HG03108 (cell line): Measurements from ENCODE around the gene RHBDF2.

ENCODE experiments used
- ATAC-seq: cut with Tn5 transposase; IDR thresholded peaks from one replicate; pipeline ENCODE4 v1.9.1; 2021; ENCODE audit warnings: moderate library complexity; ENCODE audit not compliant: unreplicated experiment

Gene RHBDF2

DNA sequence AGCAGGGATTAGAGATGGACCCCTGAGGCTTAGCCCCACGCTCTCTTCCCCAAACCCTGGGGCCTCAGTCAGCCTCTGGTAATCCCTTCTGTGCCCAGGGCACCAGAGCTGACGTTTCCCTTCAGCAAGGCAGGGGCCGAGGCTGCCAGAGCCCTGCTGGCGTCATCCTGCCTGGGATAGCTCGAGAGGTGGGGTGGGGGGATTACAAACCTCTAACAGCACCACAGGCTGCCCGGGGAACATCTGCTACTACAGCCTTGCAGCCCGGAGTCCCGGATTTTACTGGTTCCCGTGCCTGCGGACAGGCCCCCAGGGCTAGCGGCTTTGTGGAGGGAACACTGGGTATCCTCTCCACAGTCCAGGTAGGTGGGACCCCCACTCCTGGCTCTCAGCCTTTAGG lies 33.9 kb downstream of the RHBDF2 start, which contains the start of gene AANAT:
Gene AANAT, plus strand, starts transcription at position 238 of the 400 bp plus-strand sequence. CDS start 1,144 bp downstream, outside the sequence.
- ATAC-seq: no peak

DNA sequence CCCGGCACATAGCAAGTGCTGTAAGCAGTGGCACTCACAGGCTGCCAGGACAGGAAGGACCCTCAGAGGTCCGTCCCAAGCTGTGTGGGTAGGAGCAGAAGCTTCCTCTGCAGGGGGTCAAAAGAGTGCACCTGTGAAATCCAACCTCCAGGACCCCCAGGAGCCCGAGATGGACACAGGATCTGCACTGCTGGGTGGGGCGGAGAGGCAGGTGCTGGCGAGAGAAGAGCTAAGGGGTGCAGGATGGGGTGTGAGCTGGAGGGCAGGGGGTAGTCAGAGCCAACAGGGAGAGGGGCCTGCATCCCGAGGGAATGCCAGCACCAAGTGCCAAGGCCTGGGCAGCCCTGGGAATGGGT lies 34.5 kb downstream of the RHBDF2 start:
- no peak for ATAC-seq

DNA sequence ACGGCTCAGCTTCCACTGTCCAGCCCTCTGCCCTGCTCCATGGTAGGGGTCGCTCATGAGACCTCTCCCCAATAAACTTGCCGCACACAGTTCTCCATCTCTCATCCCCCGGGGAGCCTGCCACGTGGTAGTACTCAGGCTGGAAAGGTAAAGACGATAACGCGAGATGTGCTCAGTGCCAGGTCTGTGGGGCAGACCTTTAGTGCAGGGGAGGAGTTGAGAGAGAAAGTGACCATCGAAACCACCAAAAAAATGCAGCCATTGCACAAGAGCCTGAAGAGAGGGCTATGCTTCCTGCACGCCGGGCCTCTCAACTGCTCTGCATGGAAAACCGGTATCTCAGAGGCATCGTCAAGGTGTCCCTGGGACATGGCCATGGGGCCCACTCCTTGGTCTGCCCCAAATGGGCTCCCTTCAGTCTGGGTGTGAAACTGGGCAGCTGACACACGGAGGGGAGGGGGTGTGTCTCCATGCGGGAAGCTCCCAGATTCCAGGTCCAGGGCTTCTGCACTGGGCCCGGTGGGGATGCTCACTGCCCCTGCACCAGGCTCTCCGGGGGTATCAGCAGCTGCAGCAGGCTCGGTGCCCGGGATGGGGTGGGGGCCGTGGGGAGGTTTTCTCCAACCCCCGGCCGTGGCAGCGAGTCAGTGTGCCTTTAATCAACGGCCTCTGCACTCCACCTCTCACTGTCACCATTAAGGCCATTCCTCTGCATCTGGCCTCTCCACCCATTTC lies 38.5 kb downstream of the RHBDF2 start:
- ATAC-seq: no peak

DNA sequence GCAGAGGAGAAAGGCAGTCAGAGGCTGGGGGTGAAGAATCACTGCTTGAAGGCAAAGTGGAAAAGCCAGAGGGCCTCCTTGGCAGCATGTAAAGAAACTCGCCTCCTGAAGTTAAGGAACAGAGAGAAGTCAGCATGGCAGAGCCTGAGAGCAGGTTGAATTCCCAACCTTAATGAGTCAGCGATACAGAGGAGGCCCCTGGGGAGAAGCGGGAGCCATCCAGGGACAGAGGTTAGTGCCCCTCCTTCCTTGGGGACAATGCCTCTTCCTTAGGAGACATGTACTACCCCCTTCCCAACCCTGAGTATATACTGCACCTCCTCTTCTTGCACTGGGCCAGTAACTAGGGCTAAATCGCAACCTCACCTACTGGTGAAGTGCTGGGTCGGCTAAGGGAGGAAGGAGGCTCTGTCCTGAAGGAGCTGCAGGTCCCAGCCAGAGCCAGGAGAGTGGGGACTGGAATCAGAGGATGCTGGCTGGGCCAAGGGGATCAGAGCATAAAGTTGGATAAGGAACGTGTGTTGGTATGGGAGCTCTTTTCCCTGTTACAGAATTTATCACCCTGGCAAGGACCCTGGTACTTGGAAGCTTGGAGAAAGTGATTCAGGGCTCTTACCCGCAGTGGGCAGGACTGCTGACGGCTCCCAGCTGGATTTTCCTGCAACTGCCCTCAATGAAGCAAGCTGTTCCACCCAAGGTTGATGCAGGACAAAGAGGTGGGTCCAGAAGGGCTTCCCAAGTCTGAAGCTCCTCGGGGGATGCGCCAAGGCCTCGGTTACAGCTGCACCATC lies 39.3 kb downstream of the RHBDF2 start:
- ATAC-seq: no peak

DNA sequence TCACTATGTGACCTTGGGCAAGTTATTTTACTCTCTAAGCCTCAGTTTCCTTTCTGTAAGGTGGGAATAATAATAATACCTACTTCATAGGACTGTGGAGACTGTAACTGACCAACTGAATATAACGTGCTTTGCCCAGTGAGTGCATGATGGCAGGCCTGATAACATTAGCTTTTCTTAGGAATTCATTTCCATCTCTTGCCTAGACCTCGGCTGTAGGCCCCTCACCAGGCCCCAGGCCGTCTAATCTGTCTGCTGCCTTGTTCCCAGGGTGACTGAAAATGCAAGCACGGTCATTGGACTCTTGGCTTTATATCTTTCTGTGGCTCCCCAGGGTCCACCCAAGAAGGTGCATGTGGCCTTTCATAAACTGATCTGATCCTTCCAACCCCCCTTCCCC lies 41.5 kb downstream of the RHBDF2 start:
- no peak for ATAC-seq

DNA sequence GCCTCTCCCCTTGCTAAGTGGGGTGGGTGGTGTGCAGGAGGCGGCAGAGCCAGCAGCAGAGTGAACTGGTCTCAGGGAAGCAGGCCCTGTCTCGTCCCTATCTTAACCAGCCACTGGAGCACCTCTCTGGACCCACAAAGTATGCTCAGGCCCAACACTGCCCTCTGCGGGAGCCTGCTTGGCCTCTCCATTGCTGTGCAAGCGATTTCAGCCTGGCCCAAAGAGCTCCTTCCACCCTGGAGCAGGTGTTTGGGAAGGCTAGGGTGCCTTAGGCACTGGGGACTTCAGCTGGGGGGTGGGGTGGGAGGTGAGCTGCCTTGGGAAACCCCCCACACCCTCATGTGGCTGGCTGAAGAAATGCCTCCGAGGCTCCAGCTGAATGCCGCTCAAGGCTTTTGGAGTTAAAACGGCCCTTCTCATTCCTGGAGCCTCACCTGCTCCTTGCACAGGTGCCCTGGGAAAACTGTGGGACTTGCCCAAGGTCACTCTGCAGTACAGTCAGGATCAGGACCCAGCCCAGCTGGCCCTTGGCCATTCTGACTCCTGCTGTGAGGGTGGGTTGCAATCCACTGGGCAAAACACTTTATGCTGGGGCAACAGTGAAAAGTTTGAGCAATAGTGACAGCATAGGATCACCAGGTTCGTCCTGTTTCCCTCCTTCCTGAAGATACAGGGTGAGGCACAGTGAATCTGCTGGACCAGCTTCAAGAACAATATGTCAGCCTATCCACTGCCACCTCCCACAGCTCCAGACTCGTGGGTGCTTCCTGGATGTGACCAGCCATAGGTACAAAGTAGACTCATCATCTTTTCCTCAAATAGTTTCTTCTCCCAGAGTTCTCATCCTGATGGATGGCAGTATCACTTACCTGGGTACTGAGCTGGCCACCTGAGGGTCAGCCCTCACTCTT lies 42.4 kb downstream of the RHBDF2 start:
- no peak for ATAC-seq

DNA sequence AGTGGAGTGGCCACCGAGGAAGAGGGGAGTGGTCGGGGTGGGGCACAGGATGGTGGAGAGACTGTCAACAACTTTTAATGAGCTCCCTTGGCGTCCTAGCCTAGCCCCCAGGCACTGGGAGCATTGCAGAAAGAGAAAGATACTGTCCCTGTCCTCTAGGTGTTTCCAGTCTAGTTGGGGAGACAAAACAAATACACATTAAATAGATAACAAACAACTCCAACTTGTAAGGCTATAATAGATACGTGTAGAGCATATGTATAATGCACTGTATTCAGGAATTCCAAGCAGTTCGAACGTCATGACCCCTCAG lies 47.8 kb downstream of the RHBDF2 start:
- ATAC-seq: no peak

DNA sequence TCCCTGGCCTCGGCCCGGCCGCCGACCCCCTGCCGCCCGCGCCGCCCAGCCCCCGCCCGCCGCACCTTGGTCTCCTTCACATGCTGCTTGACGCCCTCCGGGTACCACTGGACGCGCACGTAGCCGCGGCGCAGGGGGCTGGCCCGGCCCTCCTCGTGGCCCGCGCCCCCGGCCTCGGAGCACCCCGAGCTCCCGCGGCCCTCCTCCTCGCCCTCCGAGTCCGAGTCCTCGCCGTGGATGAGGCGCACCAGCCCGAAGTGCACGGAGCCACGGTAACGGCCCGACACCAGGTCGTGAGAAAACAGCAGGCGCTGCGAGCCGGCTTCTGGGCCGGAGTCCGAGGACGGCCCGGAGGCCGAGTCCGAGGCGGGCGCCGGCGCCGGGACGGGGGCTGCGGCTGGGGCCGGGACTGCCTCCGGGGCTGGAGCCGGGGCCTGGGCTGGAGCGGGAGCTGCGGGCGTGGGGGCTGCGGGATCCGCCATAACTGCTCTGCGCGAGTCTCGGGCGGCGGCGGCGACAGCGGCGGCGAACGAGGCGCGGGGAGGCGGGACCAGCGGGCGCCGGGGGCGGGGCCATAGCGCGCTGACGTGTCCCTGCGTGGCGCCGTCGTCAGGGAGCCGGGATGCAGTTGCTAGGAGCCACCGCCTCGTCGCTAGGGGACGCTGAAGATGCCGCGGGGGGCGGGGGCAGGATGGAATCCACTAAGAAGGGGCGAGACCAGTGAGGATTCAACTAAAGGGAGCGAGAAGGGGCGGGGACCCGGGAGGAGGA lies 48.4 kb downstream of the RHBDF2 start, which contains the start of gene UBE2O:
Gene UBE2O, minus strand, starts transcription at position 493 of the 771 bp plus-strand sequence. Its CDS starts 11 bp downstream, at position 482.
- peak; percentile 87 for ATAC-seq

DNA sequence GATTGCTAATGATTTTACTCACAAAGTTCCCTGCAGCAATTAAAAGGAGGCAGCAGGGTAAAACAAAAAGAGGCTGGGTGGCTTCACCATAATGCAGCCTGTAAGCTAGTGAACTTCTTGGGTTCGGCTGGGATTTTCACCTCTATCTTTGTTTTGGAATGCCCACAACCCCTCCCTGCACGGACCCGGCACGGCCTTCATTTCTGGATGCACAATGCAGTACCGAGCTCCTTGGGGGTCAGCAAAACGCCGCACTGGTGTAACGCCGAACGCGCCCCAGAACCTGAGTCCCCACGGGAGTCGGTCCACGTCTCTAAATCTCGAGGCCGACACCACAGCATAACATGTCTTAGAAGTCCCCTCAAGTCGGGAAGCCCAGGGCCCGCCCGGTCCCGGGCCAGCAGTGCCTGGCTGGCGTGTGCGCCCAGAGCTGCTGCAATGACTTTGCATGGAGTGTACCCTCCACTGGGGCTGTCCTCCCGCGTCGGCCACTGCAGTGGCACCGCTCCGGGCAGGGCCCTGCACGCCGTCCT lies 49.0 kb downstream of the RHBDF2 start:
- no peak for ATAC-seq

DNA sequence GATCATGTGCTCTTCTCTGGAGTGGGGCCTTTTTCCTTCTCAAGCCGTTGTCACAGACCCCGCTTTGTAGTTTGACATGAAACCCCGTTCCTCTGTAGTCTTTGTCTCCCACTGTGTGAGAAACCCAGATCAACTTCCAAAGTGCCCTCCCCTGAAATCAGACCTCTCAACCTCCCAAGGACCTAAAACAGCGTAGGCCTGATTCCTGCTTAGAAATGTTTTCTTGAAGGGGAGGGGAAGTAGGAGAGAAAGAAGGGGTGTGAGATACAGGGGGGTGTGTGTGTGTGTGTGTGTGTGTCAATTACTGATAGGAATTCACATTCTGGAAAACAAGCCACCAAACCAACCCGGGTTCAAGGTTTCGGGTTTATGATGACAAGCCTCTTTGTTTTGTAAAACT lies 49.7 kb downstream of the RHBDF2 start:
- ATAC-seq: no peak

DNA sequence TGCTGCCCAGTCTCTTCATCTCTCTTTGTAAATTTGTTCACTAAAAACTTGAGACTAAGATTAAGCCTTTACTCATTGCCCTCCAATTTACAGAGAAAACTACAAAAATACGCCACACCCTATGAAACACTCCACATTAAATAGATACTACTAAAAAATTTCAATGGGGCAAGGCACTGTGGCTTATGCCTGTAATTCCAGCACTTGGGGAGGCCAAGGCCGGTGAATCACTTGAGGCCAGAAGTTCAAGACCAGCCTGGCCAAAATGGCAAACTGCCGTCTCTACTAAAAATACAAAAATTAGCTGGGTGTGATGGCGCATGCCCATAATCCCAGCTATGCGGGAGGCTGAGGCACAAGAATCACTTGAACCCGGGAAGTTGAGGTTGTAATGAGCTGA lies 52.1 kb downstream of the RHBDF2 start:
- ATAC-seq: no peak

DNA sequence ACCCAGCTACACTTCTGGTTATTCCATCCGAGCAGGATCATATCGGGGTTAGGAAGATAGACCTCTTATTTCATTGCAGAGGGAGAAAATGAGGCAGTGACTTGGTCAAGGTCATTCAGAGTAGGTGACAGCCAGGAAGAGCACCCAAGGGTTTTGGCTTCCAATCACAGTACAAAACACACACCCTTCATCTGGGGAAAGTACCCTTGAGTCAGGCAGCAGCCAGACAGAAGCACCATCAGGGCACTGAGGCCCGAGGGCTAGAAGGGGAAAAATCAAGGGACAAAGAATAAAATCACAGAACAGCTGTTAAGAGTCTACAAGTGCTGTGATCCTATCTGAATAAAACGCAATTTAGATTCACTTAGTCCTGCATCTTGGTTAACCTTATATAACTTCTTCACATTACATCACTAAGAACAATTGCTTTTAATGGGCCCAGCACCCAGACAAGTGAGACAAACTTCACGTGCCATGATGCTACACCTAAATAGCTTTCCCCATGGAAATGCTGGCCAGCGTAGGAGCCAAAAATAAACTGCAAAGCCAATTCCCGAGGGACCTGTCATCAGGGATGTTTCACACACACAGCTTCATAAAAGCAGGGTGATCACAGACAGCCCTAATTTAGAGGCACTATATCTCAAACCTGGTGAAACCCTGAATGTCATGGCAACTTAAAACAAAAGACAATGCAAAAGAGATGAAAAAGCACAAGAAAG lies 53.1 kb downstream of the RHBDF2 start:
- no peak for ATAC-seq

DNA sequence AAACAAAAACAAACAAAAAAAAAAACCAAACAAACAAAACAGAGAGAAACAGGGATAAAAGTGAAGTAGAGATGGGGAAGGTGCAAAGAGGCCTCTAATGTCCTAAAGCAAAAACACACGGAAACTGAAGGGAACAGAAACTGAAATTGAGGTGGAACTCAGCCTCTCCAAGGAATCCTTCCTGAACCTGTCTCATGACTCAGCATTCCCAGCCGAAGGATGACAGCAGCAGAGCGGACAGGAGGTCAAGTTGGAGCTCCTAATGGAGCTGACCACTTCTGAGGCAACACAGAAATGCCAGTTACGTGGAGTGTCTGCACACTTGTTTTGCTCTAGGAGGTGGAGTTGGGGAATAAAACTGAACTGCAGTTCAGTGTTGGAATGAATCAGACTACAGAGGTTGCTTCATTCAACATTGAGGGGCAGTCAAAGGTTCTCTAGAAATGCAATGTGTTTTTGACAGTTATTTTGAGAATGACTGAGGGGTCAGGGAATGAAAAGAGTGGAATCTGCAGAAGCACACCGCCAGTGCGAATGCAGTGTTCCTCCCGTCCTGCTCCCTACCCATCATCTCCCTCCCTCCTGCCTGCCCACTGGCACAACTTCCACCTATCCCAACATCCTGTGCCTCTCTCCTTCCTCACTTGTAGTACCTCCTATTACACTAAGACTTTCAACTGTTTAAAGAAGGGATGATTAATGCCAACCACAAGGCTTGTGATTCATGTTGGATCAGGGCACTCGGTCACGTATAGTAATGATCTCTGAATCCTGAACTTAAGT lies 54.6 kb downstream of the RHBDF2 start:
- ATAC-seq: no peak

DNA sequence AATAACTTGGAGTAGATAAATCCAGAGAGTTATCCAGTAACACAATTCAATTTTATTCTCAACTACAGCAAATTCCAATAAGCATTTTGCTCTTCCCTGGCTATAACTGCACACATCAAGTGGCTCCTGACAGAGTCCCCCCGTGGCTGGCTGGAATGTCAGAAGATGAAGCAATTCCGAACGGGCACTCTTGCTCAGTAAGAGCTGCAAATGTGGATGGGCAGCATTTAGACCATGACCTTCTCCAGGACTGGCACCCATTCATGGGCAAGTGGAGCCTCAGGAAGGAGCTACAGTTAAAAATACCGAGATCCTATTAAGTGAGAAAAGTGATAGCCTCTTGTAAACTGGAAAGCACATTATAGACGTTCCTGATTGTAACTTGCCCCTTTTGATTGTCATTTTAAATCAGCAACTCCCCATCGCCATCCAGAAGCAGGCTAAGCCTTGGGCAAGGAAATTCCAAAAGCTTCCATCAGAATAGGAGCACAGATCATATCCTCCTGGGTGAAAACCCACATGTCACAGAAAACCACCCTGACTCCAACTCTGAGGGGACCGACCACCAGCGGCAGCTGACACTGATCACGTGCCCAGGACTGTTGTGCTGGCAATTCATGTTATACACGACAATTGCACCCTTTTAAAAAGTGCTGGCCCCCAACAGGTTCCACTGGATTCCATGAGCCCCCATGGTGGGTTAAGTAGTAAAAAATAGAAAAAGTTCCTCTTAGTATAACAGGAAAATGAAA lies 55.4 kb downstream of the RHBDF2 start:
- ATAC-seq: no peak

DNA sequence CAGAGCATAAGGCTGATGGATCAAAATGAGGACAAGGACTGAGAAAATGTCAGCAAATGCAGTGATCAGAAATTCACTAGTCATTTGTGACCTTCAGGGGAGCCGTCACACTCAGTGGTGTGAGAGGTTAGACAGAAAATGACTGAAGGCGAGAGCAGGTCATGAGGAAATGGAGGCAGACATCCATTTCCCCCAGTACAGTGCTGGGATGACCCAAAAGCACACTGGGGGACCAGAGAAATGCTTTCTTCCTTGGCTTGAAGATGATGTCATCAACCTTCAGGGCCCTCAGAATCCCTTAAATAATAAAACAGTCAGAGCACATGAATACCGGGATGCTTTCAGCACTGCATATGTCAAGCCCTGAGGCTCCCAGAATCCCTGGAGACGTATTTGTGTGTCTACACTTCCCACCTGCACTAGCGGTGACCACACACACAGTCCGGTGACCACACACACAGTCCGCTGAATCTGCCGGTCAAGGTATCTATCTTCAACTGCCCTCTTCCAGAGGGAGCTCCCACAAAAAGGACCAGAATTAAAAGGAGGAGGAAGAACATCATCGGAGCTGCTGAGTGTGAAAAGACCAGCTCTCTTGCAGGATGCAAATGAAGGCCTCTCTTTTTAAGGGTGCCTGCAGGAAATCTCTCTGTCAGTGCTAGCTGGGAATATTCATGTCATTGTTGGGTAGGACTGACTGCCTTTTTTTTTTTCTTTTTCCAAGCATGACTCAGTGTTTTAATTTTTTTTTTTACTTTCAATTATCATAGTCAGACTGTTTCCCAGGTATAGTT lies 56.5 kb downstream of the RHBDF2 start:
- no peak for ATAC-seq

DNA sequence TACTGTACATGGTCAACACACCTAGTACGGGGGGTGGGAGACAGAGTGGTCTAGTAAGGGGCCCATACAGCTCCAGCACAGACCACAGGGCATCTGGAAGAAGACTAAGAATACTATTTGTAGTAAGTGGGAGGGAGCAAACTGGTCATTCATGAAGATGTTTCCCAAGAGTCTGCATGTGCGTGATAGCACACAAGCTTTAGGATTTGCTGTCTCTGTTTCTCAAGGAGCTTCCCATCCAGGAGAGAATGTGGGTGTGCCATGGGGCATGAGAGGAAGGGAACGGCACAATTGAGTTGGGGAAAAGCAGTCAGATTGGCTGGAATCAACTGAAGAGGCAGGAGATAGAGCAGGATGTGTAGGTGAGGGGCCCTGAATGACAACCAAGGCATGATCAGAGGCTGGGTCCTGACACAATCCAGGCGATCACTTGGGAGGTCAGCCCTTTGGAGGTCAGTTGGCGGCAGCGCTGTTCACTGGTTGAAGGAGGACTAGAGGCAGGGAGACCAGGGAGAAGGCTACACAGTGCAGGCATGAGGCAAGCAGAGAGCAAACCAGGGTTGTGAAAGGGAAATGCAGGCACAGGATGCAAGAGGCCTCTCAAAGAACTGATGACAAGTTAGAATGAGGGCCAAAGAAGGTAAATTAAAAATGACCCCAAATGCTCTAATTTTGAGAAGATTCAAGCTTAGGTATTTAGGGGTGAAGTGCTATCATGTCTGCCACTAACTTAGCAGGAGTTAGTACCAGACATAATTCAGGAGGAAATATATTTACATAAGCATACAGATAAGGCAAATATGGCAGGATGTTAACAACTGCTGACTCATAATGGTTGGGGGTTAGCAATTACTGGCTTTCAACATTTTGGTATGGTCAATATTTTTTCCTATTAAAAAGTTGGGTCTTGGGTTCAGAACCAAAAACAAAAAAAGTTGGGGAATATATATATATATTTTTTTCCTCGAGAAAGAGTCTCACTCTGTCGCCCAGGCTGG lies 58.6 kb downstream of the RHBDF2 start:
- ATAC-seq: no peak
